HepG2 (cell line): ENCODE results near the gene LRPAP1. TPM values are rescaled to one million over a fixed set of nuclear protein-coding genes. Genes with fewer than 3 reads are reported as not detected.

ENCODE experiments used
- ARID5B ChIP-seq: IDR thresholded peaks from 2 replicates; pipeline ENCODE4 v1.4.0; 2020; ENCODE audit warnings: mild to moderate bottlenecking, missing genetic modification reagents
- ARNT2 ChIP-seq: sonication (generic); formaldehyde crosslinking; IDR thresholded peaks from 2 replicates; pipeline ENCODE4 v1.8.0; 2022; ENCODE audit warnings: mild to moderate bottlenecking, low read depth, missing genetic modification reagents, moderate library complexity
- DPF2 ChIP-seq: sonication (generic); formaldehyde crosslinking; IDR thresholded peaks from 2 replicates; pipeline ENCODE4 v1.4.0; 2020; ENCODE audit warnings: mild to moderate bottlenecking, low read depth, missing genetic modification reagents, borderline replicate concordance
- GPBP1L1 ChIP-seq: sonication (generic); formaldehyde crosslinking; IDR thresholded peaks from 2 replicates; pipeline ENCODE4 v1.5.0; 2020; ENCODE audit warnings: mild to moderate bottlenecking, missing genetic modification reagents
- ISL2 ChIP-seq: sonication (generic); formaldehyde crosslinking; IDR thresholded peaks from 2 replicates; pipeline ENCODE4 v1.5.0; 2020; ENCODE audit warnings: missing genetic modification reagents
- KDM2A ChIP-seq: sonication (generic); formaldehyde crosslinking; IDR thresholded peaks from 2 replicates; pipeline ENCODE4 v1.4.0; 2020; ENCODE audit warnings: low read depth, missing genetic modification reagents, borderline replicate concordance
- NFATC3 ChIP-seq: sonication (generic); formaldehyde crosslinking; IDR thresholded peaks from 2 replicates; pipeline ENCODE4 v1.5.1; 2020; ENCODE audit warnings: mild to moderate bottlenecking, missing genetic modification reagents
- SALL1 ChIP-seq: sonication (generic); formaldehyde crosslinking; IDR thresholded peaks from 2 replicates; pipeline ENCODE4 v1.8.0; 2022; ENCODE audit warnings: mild to moderate bottlenecking, missing genetic modification reagents
- SMARCC2 ChIP-seq: fragments of 450-650 bp; IDR thresholded peaks from 2 replicates; pipeline ENCODE4 v1.6.1; 2017; ENCODE audit warnings: antibody characterized with exemption, mild to moderate bottlenecking
- ZFX ChIP-seq: sonication (generic); formaldehyde crosslinking; IDR thresholded peaks from 2 replicates; pipeline ENCODE4 v1.4.0; 2020; ENCODE audit warnings: mild to moderate bottlenecking, low read depth, missing genetic modification reagents, moderate library complexity
- ZIK1 ChIP-seq: sonication (generic); formaldehyde crosslinking; IDR thresholded peaks from 2 replicates; pipeline ENCODE4 v1.5.0; 2020; ENCODE audit warnings: mild to moderate bottlenecking, low read depth, missing genetic modification reagents, borderline replicate concordance
- ZNF451 ChIP-seq: sonication (generic); formaldehyde crosslinking; IDR thresholded peaks from 2 replicates; pipeline ENCODE4 v1.5.0; 2020; ENCODE audit warnings: mild to moderate bottlenecking, missing genetic modification reagents
- ZNF570 ChIP-seq: sonication (generic); formaldehyde crosslinking; IDR thresholded peaks from 2 replicates; pipeline ENCODE4 v1.4.0; 2020; ENCODE audit warnings: mild to moderate bottlenecking, missing genetic modification reagents, borderline replicate concordance
- ZSCAN30 ChIP-seq: sonication (generic); formaldehyde crosslinking; IDR thresholded peaks from 2 replicates; pipeline ENCODE4 v1.5.0; 2020; ENCODE audit warnings: mild to moderate bottlenecking, missing genetic modification reagents
- polyA plus RNA-seq, 8 experiments: library from polyadenylated mRNA; depleted of rRNA in 3 of 8; stranded (reverse) in 7 of 8; unstranded in 1 of 8; fragments of >200 nt; fragmentation: Illumina TruSeq in 4 of 8; extraction: Trizol in 4 of 8; gene quantifications; 2 replicates each; pipeline versions ENCODE4 v1.2.1 to v1.2.3, GENCODE V29; 2011 to 2016; ENCODE audit warnings: low read depth in 4 of 8, missing spikeins in 1 of 8, mixed read lengths in 1 of 8; ENCODE audit not compliant: insufficient read depth in 1 of 8
- total RNA-seq, 5 experiments: library from RNA; depleted of rRNA; stranded (reverse); fragments of >200 nt; fragmentation: Illumina TruSeq; extraction: Trizol; gene quantifications; 2 replicates each; pipeline ENCODE4 v1.2.3, GENCODE V29; 2016; ENCODE audit warnings: low read depth in 1 of 5
- TF ChIP-seq, protein P1 (sequence below): sonication (generic); formaldehyde crosslinking; IDR thresholded peaks from 2 replicates; pipeline ENCODE4 v1.4.0; 2020; ENCODE audit warnings: missing genetic modification reagents

Gene LRPAP1
- total and polyA plus RNA-seq, 2 of the 13 experiments (the other 11 are each of a cell fraction or from before 2014, with no cell fraction given): 153 to 191 TPM

- no peak for TF ChIP-seq DPF2 (CRISPR knock-in tag)
- TF ChIP-seq ZIK1 (CRISPR knock-in tag): no peak
- TF ChIP-seq ARNT2: no peak
- no peak for TF ChIP-seq ZSCAN30 (CRISPR knock-in tag)
- no peak for TF ChIP-seq KDM2A (CRISPR knock-in tag)
- no peak for TF ChIP-seq ARID5B (CRISPR knock-in tag)
- TF ChIP-seq, protein P1, sequence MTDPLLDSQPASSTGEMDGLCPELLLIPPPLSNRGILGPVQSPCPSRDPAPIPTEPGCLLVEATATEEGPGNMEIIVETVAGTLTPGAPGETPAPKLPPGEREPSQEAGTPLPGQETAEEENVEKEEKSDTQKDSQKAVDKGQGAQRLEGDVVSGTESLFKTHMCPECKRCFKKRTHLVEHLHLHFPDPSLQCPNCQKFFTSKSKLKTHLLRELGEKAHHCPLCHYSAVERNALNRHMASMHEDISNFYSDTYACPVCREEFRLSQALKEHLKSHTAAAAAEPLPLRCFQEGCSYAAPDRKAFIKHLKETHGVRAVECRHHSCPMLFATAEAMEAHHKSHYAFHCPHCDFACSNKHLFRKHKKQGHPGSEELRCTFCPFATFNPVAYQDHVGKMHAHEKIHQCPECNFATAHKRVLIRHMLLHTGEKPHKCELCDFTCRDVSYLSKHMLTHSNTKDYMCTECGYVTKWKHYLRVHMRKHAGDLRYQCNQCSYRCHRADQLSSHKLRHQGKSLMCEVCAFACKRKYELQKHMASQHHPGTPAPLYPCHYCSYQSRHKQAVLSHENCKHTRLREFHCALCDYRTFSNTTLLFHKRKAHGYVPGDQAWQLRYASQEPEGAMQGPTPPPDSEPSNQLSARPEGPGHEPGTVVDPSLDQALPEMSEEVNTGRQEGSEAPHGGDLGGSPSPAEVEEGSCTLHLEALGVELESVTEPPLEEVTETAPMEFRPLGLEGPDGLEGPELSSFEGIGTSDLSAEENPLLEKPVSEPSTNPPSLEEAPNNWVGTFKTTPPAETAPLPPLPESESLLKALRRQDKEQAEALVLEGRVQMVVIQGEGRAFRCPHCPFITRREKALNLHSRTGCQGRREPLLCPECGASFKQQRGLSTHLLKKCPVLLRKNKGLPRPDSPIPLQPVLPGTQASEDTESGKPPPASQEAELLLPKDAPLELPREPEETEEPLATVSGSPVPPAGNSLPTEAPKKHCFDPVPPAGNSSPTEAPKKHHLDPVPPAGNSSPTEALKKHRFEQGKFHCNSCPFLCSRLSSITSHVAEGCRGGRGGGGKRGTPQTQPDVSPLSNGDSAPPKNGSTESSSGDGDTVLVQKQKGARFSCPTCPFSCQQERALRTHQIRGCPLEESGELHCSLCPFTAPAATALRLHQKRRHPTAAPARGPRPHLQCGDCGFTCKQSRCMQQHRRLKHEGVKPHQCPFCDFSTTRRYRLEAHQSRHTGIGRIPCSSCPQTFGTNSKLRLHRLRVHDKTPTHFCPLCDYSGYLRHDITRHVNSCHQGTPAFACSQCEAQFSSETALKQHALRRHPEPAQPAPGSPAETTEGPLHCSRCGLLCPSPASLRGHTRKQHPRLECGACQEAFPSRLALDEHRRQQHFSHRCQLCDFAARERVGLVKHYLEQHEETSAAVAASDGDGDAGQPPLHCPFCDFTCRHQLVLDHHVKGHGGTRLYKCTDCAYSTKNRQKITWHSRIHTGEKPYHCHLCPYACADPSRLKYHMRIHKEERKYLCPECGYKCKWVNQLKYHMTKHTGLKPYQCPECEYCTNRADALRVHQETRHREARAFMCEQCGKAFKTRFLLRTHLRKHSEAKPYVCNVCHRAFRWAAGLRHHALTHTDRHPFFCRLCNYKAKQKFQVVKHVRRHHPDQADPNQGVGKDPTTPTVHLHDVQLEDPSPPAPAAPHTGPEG (CRISPR knock-in tag): no peak
- TF ChIP-seq SMARCC2: no peak
- TF ChIP-seq NFATC3 (CRISPR knock-in tag): no peak
- no peak for TF ChIP-seq ISL2 (CRISPR knock-in tag)
- peak; percentile 23; the same call in 1 of the 2 replicates for TF ChIP-seq ZFX (CRISPR knock-in tag)
- TF ChIP-seq GPBP1L1 (CRISPR knock-in tag): no peak
- no peak for TF ChIP-seq ZNF570 (CRISPR knock-in tag)
- TF ChIP-seq SALL1: no peak
- TF ChIP-seq ZNF451 (CRISPR knock-in tag): no peak
Measured at GRCh38 chr4:3465698-3466671, 66.2 kb downstream of the LRPAP1 start (continued).
